SH-SY5Y (cell line): ENCODE results near the gene CDC42EP1.
A peak's percentile ranks its signal among the peaks of the same experiment; 100 is the strongest.

Source experiments
- GATA2 ChIP-seq: IDR thresholded peaks from 2 replicates; pipeline ENCODE4 v1.6.1; 2011; ENCODE audit warnings: mild to moderate bottlenecking, low read depth, low read length
- GATA3 ChIP-seq: IDR thresholded peaks from 2 replicates; pipeline ENCODE4 v1.6.1; 2011; ENCODE audit warnings: low read depth, mild to moderate bottlenecking, low read length, moderate library complexity

CDC42EP1 gene

DNA sequence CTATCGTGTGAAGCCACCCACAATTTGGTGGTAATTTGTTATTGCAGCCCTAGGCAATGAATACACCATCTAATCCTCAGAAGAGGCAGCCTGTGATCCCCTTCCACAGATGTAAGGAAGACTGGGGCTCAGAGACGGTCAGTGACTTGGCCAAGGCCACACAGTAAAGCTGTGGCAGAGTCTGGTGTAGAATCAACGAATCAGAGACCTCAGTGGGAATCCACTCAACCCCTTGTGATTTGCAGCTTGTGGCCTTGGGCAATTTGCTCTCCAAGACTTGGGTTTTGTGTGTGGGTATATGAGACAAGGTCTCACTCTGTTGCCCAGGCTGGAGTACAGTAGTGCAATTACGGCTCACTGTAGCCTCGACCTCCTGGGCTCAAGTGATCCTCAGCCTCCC is 17.7 kb downstream of the CDC42EP1 start:
- TF ChIP-seq GATA2: no peak
- TF ChIP-seq GATA3: no peak

DNA sequence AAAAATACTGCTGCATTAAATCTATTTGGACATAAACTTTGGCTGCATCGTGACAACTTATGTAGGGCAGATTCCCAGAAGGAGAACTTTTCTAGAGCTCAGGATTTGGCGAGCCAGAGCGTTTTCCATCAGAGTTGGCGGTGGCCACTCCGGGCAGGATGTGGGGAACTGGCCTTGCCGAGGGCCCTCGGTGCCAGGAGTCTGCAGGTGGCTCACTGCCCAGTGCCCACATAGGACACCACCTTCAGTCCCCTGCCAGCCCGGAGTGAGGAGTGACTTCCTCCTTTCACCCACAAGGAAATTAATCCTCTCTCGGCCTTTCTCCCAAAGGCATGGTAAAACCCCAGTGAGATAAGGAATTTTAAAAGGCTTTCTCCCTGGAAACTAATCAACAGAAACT is 21.2 kb downstream of the CDC42EP1 start:
- no peak for TF ChIP-seq GATA2
- TF ChIP-seq GATA3: no peak

DNA sequence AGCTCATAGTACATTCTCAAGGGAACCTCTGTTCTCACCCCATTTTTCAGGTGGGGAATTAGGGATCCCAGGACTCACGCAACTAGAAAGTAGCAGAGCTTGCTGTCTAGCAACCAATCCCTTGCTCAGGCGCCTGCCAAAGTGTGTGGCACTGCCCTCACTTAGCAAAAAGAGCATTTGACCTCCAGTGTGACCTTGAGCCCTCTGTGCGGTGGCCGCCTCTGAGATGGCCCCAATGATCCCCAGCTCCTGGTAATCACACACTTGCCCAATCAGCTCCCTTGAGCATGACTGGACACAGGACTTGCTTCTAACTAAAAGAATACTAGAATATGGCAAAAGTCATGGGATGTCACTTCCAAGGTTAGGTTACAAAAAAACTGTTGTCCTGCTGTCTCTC is 22.2 kb downstream of the CDC42EP1 start:
- TF ChIP-seq GATA2: no peak

DNA sequence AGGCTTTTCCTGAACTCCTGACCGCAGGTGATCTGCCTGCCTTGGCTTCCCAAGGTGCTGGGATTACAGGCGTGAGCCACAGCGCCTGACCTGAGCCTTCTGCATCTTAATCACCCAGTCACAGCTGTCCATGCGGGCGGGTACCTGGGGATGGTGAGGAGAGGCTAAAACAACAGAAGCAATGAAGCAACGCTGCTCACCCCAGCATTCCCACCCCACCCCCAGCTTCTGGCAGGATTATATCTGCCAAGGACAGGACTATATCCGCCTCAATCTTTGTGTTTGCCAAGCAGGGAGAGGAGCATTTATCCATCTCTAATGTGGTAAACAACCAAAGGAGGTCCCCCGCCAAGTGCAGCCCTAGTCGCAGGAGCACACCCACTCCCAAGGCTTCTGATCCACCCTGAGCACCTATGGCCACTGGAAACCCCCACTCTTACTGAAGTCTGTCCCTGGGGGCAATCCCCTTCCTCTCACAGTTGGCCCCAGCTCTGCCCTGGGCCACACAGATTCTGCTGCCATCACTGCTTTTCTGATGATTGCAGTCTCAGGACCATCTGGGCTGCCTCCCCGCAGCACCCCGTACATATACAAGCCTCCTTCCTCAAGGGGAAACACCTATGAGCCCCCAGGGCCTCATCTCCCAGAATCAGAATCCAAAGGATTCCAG is 28.4 kb downstream of the CDC42EP1 start:
- TF ChIP-seq GATA2 (no peak), GATA3 (no peak)

DNA sequence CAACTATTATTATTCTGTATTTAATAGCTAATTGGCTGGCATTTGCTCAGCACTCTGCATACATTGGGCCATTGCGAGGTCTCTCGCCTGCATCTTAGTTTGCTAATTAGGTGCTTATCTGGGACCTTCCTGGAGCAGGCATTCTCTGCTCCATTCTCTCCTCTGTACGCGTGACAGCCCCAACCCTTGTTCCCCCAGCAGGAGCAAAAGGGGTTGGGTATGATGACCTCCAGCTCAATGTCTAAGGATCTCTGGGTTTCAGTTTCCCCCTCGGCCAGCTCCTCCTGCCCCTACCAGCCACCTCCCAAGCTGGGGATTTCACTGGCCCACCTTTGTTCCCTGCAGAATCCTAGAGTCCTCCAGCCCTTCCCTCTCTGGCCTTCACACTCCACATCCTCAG is 29.4 kb downstream of the CDC42EP1 start:
- TF ChIP-seq GATA3 (no peak), GATA2 (no peak)

DNA sequence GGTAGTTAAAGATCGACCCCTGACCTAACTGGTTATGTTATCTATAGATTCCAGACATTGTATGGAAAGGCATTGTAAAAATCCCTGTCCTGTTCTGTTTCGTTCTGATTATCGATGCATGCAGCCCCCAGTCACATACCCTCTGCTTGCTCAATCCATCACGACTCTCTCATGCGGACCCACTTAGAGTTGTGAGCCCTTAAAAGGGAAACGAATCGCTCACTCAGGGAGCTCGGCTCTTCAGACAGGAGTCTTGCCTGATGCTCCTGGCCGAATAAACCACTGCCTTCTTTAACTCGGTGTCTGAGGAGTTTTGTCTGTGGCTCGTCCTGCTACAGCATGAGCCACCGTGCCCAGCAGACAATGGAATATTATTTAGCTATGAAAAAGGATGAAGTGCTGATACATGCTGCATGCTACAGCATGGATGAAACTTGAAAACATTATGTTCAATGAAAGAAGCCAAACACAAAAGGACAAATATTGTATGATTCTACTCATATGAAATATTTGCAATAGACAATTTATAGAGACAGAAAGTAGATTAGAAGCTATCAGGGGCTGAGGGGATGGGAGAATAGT is 31.6 kb downstream of the CDC42EP1 start:
- TF ChIP-seq GATA2 (no peak), GATA3 (no peak)

DNA sequence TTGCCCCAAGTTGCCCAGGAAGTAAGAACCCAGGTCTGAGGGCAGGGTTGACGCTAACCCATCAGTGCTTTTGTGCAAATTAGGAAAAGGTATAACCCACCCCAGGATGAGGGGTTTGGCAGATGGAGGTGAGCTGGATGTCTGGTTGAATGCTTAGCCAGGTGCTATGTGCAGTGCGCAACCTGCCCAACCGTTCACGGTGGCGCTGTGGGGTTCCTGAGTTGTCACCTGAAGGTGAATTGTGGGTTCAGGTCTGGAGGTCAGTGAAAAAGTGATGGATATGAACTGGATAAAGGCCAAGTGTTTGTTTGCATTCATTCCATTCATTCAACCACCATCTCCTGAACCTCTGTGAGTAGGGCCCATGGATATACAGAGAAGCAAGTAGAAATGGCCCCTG is 34.0 kb downstream of the CDC42EP1 start:
- TF ChIP-seq GATA2 (no peak), GATA3 (no peak)

DNA sequence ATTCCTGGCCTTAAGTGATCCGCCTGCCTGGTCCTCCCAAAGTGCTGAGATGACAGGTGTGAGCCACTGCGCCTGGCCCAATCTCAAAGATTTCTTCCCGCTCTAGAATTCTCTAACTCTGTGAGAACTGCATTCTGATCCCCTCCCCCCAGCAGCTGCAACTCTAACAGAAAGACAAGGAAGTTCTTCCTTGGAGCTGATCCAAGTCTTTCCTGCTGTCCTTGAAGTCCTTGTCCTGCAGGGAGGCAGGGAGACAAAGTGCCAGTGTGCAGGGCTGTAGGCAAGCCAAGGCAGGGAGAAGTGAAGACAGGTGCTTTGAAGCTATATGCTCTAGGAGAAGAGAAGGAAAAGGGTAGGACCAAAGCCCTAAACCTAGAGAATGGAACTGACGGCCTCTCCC is 38.9 kb downstream of the CDC42EP1 start:
- TF ChIP-seq GATA3 (no peak), GATA2 (no peak)

DNA sequence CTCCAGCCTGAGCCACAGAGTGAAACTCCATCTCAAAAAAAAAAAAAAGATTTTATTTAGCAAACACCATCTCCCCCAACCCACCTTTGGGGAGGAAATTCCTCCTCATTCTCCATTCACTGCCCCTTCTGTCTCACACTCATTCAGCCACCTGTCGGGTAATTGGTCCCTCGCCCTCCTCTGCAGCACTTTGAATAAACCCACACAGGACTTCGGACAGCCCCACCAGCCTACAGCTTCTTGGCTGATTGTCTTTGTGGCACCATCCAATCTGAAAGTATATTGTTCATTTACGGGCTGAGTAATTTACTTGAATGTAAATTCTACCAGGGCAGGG is 40.9 kb downstream of the CDC42EP1 start:
- TF ChIP-seq GATA3 (no peak), GATA2 (no peak)

DNA sequence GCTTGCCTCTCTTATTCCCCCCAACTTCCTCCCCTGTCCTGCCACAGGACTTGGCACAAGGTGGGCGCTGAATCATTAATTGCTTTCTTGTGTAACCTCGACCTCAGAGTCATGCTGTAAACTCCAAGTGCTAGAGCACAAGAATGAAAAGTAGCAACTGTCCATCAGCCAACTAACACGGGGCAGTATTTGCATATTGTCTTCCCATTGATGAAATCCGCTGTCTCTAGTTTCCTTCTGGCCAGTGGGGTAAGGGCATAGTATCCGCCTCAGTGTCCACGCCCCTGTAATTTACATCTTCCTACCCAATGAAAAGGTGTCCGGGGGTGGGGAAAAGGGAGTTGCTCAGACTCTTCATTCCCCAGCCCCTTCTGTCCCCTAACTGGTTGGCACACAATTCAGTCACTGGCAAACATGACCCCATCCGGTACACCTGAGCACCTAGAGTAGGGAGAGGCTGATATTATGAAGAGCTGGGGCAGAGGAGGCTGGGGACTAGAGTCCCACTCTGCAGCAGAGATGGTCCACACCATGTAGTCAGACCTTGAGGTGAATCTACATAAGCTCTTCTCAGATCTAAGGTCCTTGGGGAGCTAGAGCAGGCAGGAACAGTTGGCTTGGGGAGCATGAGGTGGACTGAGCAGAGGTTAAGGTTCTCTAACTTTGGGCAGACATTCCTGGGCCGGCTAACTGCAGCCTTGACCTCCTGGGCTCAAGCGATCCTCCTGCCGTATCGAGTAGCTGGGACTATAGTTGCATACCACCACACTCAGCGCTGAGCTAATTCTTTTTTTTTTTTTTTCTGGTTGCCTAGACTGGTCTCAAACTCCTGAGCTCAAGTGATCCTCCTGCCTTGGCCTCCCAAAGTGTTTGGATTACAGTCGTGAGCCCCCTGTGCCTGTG is 41.5 kb downstream of the CDC42EP1 start:
- TF ChIP-seq GATA2 (no peak), GATA3 (no peak)

DNA sequence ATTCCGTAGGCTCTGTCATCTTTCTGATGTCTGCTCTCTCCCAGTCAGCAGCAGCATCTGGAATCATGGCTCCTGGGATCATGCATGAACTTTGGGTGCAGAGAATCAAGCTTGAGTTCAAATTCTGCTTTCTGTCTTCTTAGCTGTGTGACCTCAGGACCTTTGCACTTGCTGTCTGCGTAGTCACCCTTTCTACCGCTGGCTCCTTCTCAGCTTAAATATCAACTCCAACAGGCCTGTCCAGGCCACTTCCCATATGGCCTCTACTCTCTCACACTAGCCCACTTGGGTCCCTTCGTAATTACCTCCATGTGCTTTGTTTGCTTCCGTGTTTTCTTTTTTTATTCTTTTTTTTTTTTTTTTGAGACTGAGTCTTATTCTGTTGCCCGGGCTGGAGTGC is 43.8 kb downstream of the CDC42EP1 start:
- TF ChIP-seq GATA2 (no peak), GATA3 (no peak)

DNA sequence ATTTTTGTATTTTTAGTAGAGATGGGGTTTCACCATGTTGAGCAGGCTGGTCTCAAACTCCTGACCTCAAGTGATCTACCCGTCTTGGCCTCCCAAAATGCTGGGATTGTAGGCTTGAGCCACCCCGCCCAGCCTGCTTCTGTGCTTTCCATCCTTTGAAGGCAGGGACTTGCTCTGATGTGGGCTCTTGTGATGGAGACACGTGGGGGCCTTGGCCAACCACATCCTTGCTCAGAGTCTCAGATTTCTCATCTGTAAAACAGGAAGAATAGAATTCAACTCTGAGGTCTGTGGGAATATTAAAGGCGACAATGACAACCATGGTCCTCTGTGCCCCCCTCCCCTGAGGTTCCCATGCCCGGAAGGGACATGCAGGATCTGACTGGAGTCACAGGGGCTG is 44.6 kb downstream of the CDC42EP1 start:
- no peak for TF ChIP-seq GATA3
- no peak for TF ChIP-seq GATA2

DNA sequence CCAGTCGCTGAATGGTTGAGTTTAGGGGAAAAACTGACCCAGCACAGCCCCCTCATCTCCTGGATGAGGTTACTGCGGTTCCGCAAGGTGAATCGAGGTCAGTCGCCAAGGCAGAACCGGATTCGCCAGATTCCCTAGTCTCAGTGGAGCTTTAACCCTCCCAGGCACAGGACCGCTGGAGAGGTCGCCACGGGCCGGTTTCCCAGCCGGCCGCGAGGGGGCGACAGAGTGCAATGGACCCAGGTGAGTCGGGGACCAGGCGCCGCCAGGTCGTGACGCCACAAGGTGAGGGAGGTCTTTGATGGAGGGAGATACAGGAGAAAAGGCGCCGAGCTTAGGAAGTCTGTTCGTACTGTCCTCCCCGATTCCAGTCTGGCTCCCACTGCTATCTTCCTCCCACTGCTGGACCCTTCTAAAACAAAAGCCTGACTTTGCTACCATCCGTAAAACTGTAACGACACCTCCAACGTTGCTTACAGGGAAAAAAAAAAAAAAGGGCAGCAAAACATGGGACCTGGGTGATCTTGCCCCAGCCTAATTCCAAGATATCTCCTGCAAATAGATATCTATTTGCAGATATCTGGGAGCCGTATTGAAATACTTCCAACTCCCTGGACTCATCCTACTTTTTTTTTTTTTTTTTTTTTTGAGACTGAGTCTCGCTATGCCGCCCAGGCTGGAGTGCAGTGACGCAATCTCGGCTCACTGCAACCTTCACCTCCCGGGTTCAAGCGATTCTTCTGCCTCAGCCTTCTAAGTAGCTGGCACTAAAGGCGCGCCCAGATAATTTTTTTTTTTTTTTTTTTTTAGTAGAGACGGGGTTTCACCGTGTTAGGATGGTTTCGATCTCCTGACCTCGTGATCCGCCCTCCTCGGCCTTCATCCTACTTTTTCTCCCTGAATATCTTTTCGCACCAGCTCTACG is 47.0 kb downstream of the CDC42EP1 start:
- TF ChIP-seq GATA3 (no peak), GATA2 (peak; percentile 51; the same call in 1 of the 2 replicates)

DNA sequence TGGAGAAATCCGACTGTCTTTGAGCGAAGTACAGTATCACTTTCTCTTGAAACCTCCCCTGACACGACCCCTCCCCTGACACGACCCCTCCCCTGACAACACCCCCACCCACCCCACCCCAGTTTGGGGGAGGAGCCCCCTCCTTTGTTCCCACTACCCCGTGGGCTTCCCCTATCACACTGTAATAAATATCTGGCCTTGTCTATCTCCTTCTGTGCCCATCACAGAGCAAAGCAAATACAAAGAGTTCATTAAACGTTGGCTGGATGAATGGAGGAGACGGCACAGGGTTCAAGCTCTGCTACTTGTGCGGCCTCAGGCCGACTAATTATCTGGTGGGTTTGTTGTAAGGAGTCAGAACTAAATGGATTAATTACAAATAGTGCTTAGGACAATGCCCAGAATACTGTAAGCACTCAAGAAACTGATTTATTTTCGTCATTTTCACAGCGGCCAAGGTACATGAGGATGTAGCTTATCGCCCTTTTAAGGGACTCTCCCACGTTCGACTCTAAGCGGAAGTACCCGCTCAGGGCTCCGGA is 47.7 kb downstream of the CDC42EP1 start:
- TF ChIP-seq GATA3 (no peak), GATA2 (no peak)
